ENCODE measurements around the gene FRRS1L.
A peak's percentile ranks its signal among the peaks of the same experiment; 100 is the strongest.
"Not testable (repeated sequence)": the region's sequence is repeated elsewhere in the genome, so short reads cannot be mapped to it uniquely, and the experiment has no call there.

Gene FRRS1L

DNA sequence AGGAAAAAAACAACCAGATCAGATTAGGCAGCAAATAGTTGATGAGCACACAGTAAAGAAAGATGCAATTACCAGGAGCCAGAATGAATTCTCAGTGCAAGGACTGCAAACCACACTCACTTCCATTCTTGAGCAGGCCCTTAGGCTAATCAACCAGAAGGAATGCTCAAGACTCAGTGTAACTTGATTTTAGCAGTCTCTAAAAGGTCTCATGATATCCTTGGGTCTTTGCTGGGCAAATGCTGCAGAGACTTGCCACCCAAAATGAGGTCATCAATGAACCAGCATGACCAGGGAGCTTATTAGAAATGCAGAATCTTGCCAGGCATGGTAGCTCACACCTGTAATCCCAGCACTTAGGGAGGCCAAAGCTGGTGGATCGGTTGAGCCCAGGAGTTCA, 27.2 kb downstream of the FRRS1L start:
- H3K27ac ChIP-seq: no peak overlapping the region
- peak; percentile 43 for DNase-seq (ENCODE audit: low read depth, low spot score)

DNA sequence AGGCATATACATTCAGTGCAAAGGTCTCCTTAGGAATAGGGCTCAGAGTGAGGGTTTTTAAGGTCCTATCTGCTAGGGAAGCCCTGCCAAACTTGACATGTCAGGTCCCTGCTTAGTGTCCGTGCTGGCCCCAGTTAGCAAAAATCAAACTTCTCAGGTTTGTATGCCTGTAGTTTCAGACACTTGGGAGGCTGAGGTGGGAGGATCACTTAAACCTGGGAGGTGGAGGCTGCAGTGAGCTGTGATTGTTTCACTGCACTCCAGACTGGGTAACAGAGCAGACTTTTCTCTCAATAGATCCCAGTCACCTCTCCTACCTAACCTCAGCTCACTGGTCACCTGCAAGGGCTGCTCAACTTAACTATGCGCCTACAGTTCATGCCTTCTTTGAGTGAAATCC, 28.6 kb downstream of the FRRS1L start:
- H3K27ac ChIP-seq: no peak overlapping the region
- DNase-seq (ENCODE audit: low read depth, low spot score): no peak

DNA sequence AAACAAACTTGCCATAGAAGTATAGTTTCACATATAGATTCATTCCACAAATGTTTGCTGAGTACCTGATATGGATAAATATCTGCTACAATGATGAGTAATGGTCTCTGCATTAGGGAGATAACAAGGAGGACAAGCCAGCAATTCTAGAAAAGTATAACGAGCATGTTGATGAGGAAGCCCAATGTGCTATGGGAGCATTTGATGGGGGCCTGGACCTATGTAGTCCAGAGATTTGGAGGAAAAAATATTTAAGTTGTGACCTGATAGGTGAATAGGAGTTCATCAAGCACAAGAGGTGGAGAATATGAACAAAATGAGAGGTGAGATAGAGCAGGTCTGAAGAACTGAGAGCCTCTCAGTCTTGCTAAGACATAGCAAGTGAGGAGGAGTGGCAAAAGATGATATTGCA, 32.9 kb downstream of the FRRS1L start:
- H3K27ac ChIP-seq: no peak overlapping the region

DNA sequence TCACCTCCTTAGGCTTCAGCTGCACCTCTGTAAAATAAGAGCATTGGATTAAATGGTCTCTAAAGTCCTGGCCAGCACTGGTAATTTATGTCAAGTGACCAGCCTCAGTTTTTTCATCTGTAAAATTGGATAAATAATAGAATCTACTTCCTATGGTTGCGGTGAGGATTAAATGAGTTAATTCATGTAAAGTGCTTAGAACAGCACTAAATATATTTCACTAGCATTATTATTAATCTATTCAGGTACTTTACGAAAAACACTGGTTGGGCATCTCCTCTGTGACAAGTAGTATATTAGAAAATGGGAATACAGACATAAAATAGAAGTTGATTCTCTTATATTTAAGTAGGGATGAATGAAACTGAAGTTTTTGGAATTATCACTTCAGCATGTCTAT, 33.5 kb downstream of the FRRS1L start:
- DNase-seq (ENCODE audit: low read depth, low spot score): no peak
- no peak overlapping the region for H3K27ac ChIP-seq

More for the DNA sequence above, 32.9 kb downstream of the FRRS1L start:
- no peak for DNase-seq (ENCODE audit: low read depth, low spot score)

DNA sequence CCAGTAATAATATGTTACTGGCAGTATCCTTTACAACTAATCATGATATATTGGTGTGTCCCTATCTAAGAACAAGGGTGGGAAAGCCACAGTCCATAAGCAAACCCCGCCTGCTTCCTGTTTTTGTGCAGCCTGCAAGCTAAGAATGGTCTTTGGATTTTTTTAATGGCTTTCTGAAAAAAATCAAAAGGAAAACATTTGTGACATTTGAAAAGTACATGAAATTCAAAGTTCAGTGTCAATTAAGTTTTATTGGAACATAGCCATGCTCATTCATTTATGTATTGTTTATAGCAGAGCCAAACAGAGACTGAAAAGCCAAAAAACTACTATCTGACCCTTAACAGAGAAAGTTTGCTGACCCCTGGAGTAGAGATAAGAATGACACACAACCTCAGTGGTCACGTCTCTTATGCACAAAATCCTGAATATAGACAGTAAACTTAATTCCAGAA, 34.5 kb downstream of the FRRS1L start:
- H3K27ac ChIP-seq: no peak overlapping the region

DNA sequence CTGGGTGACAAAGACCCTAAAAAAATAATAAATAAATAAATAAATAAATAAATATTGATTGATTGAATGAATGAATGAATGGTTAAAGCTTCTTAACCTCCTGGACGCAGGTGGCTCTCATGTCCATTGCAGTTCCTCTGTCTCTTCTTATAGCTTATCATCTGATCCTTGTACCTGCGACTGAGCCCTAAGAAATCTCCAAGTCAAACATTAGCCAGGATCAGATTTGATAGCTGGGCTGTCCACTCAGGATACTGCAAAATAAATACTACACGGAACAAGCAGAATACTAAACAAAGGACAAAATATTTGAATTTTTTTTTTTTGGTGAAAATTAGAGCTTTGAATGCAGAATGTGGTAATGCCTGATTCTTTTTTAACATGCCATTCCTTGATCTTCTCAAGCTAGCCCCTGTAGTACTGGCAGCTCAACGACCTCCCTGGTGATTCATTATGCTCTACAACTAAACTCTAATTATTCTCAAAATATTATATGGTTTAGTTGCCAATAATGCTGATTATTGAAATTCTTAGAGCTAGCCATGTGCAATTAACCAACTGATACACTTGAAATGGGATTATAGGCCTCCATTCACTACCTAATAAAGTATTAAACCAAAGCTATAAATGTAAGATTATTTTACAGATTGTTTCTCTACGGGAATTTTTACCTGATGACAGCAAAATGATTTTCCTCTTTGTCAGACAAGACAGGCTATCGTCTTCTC, 37.4 kb downstream of the FRRS1L start:
- H3K27ac ChIP-seq: no peak overlapping the region
- no peak for DNase-seq (ENCODE audit: low read depth, low spot score)

More for the DNA sequence above, 34.5 kb downstream of the FRRS1L start:
- no peak for DNase-seq (ENCODE audit: low read depth, low spot score)

DNA sequence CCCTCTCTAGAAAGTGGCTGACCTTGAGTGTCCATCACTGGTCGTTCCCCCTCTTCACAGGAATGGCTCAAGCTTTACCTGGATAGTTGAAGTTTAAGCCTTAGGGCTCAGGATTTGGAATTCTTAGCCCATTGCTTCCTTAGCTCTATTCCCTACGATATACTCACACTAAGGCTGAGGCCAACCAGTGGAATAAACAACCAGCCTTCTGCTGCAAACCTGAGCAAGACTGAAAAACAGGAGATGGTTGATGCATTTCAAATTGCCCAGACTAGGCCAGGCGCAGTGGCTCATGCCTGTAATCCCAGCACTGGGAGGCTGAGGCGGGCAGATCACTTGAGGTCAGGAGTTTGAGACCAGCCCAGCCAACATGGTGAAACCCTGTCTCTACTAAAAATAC, 40.4 kb downstream of the FRRS1L start:
- DNase-seq (ENCODE audit: low read depth, low spot score); H3K27ac ChIP-seq: not testable (repeated sequence)

DNA sequence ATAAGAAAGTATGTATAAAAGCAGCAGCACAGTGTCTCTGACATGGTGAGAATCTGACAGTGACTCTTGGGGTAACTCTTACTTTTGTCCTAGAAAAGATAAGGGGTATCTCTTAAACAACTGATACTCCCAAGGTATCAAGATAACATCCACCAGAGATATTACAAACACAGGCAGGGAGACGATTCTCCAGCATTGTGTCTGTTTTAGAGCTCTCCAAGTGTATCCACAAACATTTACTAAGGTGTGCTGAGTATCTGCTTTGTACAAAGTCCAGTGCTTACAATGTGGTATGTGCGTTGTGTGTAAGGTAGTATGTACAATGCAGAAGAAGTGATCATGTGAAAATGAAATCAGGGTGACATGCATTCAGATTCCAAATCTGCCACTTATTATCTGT, 42.9 kb downstream of the FRRS1L start:
- no peak for DNase-seq (ENCODE audit: low read depth, low spot score)
- no peak overlapping the region for H3K27ac ChIP-seq

DNA sequence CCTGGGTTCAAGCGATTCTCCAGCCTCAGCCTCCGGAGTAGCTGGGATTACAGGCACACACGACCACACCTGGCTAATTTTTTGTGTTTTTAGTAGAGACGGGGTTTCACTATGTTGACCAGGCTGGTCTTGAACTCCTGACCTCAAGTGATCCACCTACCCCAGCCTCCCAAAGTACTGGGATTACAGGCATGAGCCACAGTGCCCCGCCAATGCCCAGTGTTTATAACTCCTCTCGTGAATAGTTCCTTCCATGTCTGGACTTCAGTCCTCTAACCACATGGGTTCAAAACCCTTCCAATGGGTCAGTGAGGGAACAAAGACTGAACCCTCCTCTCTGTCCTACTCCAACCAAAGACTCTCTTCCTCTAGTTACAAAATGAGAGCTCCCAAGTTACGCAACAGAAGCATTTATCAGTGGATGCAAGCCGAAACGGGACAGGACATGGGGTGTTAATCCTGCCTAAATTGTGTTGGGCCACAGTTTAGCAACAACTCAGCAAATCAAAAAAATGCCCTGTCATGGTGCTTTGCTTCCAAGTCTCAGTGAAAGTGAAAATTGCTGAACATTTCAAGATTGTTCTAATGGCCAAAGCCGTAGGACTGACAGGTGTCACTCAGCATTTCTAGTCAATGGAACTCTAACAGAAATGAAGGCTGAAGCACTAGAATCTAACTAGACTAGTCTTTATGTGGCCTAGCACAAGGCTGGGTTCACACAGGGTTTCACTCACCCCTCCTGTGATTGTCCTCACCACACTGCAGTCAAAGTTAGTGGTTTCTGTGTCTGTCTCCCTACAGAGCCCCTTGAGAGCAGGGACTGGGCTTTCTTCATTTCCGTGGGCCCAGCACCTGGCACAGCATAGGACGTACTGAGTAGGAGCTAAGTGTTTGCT, 44.1 kb downstream of the FRRS1L start:
- DNase-seq (ENCODE audit: low read depth, low spot score): no peak
- H3K27ac ChIP-seq: no peak overlapping the region

DNA sequence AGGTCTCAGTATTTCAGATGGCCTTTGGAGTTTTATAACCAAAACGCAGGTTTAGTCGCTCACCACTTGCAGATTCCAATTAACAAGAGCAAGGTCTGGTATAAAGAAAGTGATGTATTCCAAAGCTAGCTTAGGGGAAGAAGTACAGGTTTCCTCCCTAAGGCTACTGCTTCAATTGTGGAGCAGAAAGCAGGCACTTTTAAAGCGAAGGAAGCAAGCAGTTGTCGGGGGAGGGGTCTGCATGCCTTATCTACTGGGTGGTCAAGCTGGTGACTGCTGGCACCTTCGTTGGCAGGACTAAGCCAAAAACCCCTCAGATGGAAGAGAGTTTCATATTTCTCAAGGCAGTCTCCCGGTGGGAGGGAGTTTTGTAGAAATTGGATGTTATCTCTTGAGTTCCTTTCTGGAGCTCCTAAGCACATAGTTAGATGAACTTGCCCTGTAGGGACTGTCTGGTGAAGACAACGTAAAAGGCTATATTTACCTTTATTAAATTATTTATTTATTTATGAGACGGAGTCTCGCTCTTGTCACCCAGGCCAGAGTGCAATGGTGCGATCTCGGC, 45.7 kb downstream of the FRRS1L start:
- DNase-seq (ENCODE audit: low read depth, low spot score): no peak
- H3K27ac ChIP-seq: no peak overlapping the region

DNA sequence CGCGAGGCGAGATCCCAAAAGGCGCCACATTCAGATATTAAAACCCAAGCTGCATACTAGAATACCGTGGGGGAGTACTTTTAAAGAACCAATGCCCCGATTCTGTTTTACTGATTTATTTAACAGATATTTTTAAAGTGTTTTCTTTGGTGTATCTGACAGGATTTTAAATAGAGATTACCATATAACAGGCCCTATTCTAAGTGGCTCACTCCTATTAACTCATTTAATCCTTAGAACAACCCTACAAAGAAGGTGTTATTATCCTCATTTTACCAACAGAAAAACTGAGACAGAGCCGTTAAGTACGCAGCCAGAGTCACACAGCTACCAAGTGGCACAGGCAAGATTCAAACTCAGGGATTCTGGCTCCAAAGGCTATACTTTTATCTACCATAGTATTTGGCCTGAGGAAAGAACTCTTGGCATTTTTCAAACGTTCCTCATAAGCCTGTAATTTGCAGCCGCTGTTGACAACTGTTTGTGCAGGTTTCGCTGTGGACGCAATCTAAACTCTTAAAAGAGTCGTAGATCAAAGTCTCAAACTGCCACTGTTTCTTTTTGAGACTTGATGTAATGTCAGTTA, 46.8 kb downstream of the FRRS1L start:
- H3K27ac ChIP-seq: no peak overlapping the region
- no peak for DNase-seq (ENCODE audit: low read depth, low spot score)

DNA sequence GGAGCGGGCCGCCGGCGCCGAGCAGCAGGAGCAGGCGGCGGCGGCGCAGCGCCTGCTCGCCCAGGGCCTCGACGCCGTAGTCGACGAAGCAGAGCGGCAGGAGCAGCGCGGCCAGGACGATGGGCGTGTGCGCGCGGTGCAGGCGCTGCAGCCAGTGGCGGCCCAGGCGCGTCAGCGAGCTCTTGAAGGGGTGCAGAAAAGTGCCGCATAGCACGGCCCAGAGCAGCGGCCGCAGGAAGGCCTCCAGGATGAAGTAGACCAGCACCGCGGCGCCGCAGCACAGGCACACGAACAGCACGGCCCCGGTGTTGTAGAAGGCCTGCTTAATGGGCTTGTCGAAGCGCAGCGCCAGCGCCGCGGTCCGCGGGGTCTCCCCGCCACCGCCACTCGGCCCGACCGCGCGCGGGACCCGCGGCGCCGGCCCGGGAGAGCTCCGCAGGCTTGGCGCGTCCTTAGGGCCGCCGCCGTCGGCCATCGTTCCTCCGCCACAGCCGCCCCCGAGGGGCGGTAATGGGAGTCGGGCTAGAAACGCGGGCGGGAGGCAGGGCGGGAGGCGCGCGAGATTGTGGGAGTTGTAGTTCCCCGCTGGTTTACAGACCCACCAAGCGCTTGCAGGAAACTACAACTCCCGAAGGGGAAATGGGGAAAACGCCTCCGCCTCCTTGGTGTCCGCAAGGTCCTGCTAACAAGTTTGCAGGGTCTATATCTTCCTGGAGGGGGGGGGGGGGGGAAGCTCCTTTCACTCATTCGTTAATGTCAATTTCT, 47.4 kb downstream of the FRRS1L start, which contains the start of gene TMEM245:
TSS of gene TMEM245 (minus strand) at position 509 of the 765 bp plus-strand sequence. CDS start at position 475, 34 bp downstream.
- DNase-seq (ENCODE audit: low read depth, low spot score): peak; percentile 98

DNA sequence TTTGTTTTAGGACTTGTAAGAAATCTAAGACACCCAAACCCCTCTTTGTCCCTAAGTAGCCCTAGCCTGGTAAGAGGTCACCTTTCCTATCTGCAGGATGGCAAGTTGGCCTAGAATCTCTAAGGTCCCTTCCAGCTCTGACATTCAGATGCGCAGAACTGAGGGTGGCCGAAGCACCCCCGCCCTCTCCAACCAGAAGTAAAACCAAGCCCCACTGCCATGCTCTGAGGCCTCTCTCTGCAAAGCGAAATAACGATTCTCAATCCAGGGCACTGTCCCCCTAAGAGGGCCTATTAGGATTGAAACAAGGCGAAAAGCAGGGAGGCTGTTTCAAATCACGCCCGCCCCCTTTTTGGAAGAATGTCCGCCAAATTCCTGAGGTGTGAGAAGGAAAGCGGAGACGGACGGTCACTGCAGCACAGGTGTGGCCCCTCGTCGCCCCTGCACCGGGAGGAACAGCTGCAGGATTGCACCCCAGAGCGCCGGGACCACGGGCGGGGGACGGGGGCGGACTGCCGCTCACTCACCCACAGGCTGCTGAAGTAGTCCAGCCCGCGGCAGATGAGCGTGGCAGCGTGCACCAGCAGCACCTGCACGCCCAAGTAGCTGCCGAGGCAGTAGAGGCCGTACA, 48.1 kb downstream of the FRRS1L start:
- peak overlapping the region; percentile 78 for H3K27ac ChIP-seq
- DNase-seq (ENCODE audit: low read depth, low spot score): no peak

More for the DNA sequence above, 47.4 kb downstream of the FRRS1L start, which contains the start of gene TMEM245:
- peak within 1 kb of the TSS; percentile 78 for H3K27ac ChIP-seq

DNA sequence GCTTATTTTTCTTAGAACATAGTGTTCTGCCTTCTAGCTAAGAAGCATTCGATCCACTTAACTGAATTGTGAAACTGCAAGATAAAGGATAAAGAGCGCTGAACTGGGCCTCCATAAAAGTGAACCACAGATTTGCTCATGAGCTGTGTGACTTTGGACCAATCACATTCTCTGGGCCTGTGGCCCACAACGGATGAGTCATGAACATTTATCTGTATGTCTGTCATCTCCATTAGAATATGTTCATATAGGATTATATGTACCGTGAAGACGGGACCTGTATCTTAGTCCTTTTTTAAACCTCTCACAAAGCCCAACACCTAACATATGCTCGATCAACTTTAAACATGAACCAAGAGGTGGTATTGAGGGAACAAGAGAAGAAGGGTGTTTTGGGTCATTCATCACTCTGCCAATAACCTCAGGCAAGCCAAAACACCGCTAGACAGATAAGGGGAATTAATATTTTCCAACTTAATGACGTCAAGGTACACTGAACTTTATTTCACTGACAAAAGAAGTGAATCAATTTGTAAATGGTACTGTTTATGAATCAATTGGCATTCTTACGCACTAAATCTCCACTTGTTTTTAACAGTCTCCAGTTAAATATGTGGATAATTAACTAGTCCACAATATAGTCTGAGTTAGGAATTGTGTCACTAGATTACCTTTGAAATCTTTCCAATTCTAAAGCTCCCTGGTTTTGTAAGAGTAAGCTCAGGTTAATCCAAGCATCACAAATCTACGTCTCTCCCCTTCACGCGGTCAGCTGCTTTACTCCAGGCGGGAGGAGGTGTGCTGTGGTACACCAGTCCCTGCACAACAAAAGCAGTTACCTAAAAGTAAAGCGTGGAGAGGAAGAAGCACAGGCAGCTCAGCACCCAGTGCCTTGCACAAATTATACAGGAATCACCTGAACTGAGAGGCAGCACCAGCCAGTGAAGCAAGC, 48.9 kb downstream of the FRRS1L start:
- peak; percentile 78 for DNase-seq (ENCODE audit: low read depth, low spot score)
- H3K27ac ChIP-seq: peak overlapping the region; percentile 78

DNA sequence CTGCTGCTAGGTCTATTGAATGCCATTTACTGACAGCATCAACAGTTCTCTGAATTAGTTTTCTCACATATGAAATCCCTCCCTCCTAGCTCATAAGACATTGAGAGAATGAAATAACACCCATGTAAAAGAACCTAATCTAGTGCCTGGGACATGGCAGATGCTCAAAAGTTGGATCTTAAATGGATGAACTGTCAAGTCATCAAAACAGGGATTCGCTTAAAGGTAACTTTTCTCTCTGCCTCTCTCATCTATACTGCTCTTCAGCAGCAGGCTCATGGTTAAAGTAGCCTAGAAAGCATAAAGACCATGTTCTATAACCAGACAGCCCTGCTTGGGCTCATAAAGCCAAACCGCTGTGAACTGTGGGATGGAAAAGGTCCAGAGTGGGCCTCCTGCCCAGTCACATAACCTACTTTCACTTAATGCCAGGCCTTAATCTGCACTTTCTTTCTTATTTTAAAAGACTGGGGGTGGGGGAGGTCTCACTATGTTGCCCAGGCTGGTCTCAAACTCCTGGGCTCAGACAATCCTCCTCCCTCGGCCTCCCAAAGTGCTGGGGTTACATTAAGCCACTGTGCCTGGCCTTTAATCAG, 51.0 kb downstream of the FRRS1L start:
- H3K27ac ChIP-seq: peak overlapping the region; percentile 90

DNA sequence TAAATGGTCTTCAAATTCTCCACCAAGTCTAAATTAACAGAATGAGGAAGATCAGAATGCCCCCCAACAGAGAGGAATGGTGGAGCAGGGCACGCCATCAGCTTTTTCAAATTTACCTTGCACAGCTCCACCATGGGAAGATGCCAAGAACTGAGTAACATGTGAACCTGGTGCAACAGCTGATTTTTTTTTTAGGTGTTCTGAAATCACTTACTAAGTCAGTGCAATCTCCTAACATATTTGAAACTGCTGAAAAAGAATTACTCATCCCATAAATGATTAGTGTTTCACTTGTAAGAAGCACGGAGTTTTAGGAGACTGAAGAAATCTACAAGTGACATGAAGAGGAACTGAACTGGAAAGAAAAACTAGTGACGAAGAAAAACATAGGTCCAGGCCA, 52.4 kb downstream of the FRRS1L start:
- H3K27ac ChIP-seq: peak overlapping the region; percentile 90
- DNase-seq (ENCODE audit: low read depth, low spot score): peak; percentile 62

More for the DNA sequence above, 51.0 kb downstream of the FRRS1L start:
- DNase-seq (ENCODE audit: low read depth, low spot score): no peak

DNA sequence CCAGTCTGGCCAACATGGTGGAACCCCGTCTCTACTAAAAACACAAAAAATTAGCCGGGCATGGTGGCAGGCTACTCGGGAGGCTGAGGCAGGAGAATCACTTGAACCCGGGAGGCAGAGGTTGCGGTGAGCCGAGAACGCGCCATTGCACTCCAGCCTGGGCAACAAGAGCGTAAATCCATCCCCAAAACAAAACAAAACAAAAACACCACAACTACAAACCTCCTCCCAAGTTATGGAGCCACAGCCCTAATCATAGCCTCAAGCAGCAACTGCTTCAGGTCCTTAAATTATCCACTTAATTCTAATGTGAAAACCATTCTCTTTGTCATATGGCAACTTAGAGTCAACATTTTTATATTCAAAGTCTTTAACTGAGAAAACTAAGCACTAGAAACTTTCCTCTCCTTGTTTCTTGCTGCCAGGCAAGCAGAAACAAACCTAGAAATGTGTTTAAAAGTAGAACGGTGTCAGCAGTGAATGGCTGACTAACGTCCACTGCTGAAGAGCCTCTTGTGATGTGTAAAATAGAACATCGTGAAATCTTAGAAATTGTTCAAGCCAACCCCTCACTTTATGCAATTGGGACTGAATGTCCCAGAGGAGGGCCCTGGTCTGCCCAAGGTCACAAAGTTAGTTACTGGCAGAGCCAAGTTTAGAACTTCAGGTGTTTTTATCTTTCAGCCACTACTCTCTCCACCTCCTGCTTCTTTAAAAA, 53.0 kb downstream of the FRRS1L start:
- DNase-seq (ENCODE audit: low read depth, low spot score): no peak
- peak overlapping the region; percentile 90 for H3K27ac ChIP-seq

Data from epithelial cell of prostate (primary cell).